GM12892 (cell line): ENCODE data around the gene INHA.

Experiments used
- DNase-seq: peaks from one replicate; pipeline ENCODE4 v3.0.0; 2011; ENCODE audit not compliant: insufficient read length
- FAIRE-seq: peaks from 2 replicates; lab custom pipeline; 2011; peaks lifted over from hg19 to GRCh38; lab: Jason Lieb, UNC
- POLR2A ChIP-seq: IDR thresholded peaks from 2 replicates; pipeline ENCODE4 v1.6.1; 2011; ENCODE audit warnings: low read depth, low read length, control low read depth
- POLR2AphosphoS5 ChIP-seq: IDR thresholded peaks from 2 replicates; pipeline ENCODE4 v1.6.1; 2011; ENCODE audit warnings: low read depth, low read length, control low read depth
- TAF1 ChIP-seq: IDR thresholded peaks from 2 replicates; pipeline ENCODE4 v1.6.1; 2011; ENCODE audit warnings: low read depth, mild to moderate bottlenecking, control low read depth, low read length, borderline replicate concordance

The INHA gene

DNA sequence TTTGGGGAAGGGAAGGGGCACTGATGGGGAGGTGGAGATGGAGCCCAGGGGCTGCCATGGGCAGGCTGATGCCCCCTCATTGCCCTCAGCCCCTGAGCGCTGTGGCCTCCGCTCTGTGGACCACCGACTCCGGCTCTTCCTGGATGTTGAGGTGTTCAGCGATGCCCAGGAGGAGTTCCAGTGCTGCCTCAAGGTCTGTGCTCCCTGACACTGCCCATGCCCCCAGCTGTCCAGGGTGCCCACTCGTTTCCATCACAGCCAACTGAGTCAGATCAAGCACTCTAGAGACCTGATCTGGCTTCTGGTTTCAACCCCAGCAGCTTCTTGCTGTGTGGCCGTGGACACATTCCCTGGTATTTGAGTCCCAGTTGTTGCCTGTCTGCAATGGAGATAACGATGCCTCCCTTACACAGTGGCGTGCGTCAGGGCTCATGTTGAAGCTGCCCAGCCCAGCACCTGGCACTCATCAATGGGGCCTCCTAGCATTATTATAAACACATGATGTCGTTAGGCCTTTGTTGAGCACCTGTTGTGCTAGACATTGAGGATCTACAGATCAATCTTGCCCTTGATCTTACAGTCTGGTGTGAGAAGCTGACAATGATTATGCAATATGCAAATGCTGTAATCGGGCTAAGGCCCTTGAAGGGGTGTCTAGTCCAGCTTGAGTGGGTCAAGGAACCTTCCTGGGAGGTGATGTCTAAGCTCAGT is 39.9 kb downstream of the INHA start:
- FAIRE-seq: no peak
- no peak for DNase-seq
- TF ChIP-seq TAF1 (no peak), POLR2A (no peak), POLR2AphosphoS5 (no peak)

- TF ChIP-seq TAF1: no peak
- TF ChIP-seq POLR2AphosphoS5: no peak
- no peak for TF ChIP-seq POLR2A
- no peak for DNase-seq
- FAIRE-seq: no peak
These were observed 40.6 kb downstream of the INHA start for GRCh38 chr2:219612577-219613286.

DNA sequence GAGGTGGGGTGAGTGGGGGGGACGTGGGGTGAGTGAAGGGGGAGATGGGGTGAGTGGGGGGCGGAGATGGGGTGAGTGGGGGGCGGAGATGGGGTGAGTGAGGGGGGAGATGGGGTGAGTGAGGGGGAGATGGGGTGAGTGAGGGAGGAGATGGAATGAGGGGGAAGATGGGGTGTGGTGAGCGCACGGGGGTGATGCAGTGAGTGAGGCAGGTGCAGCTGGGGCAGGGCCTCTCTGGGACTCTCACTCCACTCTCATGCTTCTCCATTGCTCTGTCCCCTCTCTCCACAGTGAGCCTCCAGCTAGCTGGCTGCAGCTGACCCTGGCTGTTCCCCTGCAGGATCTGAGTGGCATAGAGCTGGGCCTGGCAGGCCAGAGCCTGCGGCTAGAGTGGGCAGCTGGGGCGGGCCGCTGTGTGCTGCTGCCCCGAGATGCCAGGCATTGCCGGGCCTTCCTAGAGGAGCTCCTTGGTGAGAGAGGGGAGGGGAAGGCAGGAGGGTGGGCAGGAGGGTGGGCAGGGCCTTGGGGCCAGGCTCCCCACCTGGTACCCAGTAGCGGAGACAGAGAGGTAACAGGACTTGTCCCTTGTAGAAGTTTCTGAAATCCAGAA is 41.5 kb downstream of the INHA start:
- TF ChIP-seq TAF1 (no peak), POLR2A (no peak), POLR2AphosphoS5 (no peak)
- DNase-seq (no peak), FAIRE-seq (no peak)

DNA sequence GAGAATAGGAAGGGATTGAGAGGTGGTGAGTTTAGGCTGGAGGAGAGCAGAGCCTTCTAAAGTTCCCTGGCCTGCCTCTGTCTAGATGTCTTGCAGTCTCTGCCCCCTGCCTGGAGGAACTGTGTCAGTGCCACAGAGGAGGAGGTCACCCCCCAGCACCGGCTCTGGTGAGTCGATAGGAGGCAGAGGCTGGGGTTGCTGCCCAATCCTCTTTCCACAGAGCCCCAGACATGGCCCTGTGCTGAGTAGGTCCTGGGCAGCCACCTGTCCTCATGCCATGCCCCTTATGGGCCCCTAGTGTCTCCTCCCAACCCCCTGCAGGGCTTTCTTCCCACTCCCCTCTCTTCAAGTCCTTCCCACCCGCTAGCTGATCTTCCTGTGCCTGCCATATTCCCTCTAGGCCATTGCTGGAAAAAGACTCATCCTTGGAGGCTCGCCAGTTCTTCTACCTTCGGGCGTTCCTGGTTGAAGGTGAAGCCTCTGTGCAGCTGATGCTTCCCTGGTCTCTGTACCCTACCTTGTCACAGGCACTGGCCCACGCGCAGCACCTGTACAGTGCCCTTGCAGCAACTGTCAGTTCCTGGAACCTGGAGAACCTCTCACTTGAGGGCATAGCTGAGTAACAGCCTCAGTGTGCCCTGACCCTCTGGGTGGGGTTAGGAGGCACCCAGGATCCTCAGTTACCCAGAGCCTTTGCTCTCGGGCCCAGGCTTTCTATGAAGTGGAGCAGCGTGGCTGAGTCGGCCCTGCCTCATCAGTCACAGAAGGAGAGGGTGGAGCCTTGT is 42.2 kb downstream of the INHA start:
- DNase-seq (no peak), FAIRE-seq (no peak)
- TF ChIP-seq TAF1 (no peak), POLR2AphosphoS5 (no peak), POLR2A (no peak)

DNA sequence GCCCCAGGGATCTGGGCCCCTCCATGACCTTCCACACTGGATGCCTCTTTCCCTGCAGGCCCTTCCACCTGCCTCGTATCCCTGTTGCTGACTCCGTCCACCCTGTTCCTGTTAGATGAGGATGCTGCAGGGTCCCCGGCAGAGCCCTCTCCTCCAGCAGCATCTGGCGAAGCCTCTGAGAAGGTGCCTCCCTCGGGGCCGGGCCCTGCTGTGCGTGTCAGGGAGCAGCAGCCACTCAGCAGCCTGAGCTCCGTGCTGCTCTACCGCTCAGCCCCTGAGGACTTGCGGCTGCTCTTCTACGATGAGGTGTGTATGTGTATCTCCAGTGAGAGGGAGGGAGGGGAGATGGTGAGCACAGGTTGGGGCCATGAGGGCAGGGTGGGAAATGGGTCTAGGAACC is 42.9 kb downstream of the INHA start:
- TF ChIP-seq POLR2A: no peak
- no peak for TF ChIP-seq TAF1
- no peak for TF ChIP-seq POLR2AphosphoS5
- FAIRE-seq (no peak), DNase-seq (no peak)

DNA sequence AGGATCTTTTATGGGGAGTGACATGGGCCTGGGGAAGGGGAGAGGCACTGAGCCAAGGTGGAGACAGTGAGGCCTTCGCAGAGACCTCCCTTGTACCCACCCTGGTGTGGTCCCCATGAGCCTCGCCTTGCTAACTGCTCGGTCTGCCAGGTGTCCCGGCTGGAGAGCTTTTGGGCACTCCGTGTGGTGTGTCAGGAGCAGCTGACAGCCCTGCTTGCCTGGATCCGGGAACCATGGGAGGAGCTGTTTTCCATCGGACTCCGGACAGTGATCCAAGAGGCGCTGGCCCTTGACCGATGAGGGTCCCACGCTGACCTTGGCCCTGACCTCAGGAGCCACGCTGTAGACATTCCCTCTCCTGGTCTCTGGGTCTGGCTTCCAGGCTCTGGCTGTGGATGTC is 43.8 kb downstream of the INHA start:
- TF ChIP-seq TAF1: no peak
- TF ChIP-seq POLR2A: no peak
- no peak for TF ChIP-seq POLR2AphosphoS5
- no peak for DNase-seq
- no peak for FAIRE-seq

- FAIRE-seq: no peak
- TF ChIP-seq POLR2A: no peak
- TF ChIP-seq TAF1: no peak
- no peak for TF ChIP-seq POLR2AphosphoS5
- no peak for DNase-seq
These were observed 44.4 kb downstream of the INHA start for GRCh38 chr2:219616550-219616949.

GRCh38 chr2:219618733-219619122 is 46.6 kb downstream of the INHA start:
- FAIRE-seq: no peak
- DNase-seq: no peak
- TF ChIP-seq TAF1 (no peak), POLR2AphosphoS5 (no peak), POLR2A (no peak)

DNA sequence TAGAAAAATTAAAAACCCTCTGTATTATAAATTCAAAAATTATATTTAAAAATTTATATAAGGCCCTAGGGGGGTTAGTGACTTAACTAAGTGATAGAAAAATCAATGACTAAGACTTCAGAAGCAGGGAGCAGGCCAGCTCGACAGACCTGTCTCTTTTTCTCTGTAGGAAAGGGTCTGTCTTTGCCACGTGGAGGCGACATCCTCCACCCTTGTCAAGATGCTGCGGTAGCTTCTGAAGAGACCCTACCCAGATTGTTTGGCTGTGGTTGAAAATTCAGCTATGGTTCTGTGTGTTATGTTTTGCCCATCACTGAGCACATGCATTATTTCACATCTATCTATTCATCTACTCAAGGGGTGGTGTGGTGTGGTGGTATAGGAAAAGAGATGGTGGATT is 47.1 kb downstream of the INHA start:
- DNase-seq (no peak), FAIRE-seq (no peak)
- no peak for TF ChIP-seq POLR2AphosphoS5

- TF ChIP-seq POLR2AphosphoS5 (no peak), TAF1 (no peak), POLR2A (no peak)
- no peak for FAIRE-seq
These were observed 48.4 kb downstream of the INHA start for GRCh38 chr2:219620546-219620945.

GRCh38 chr2:219621935-219622334 is 49.8 kb downstream of the INHA start:
- DNase-seq (no peak), FAIRE-seq (no peak)
- no peak for TF ChIP-seq TAF1
- TF ChIP-seq POLR2A: no peak
- TF ChIP-seq POLR2AphosphoS5: no peak

More at GRCh38 chr2:219620546-219620945, 48.4 kb downstream of the INHA start:
- DNase-seq: no peak
